Kidney capillary endothelial cell (primary cell): ENCODE data around the gene DUSP3.
A peak's percentile ranks its signal among the peaks of the same experiment; 100 is the strongest.

ENCODE experiments used
- DNase-seq: peaks from one replicate; pipeline ENCODE4 v3.0.0-alpha.2; 2018; ENCODE audit warnings: low spot score

DUSP3 gene

DNA sequence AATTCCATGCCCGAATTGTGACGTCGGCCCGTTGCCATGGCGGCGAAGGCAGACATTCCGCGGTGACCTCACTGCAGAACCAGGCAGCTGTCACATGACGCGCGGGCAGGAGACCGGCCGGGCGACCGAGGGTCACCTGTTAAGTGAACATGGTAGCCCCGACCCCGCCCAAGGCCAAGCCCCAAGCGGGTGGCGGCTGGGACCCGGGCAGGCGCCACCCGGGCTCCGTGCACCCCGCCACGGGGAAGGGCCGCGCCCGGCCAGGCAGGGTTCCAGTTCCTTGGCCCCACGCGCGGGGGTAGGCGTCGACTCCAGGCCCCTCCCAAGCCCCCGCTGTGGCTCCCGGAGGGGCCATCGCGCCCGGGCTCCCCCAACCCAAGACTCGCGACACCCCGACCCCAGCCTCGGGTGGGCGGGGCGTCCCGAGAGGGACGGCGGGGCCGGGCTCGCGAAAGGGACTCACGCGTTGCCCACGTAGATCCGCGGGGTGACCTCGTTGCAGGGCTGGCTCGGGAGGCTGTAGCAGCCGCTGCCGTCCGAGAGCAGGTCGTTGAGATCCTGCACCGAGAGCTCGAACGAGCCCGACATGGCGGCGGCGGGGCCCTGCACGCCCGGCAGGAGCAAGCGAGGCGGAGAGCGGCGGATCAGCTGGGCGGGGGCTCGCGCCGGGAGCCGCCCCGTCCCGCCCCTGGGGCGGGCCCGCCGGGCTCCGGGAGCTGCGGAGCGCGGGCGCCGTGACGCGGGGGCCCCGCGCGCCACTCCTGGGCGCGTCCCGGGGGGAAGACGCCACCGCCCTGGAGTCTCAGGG, at the start of gene DUSP3:
Gene DUSP3 (minus strand): TSS at position 641 of the 808 bp plus-strand sequence. CDS start 53 bp downstream, at position 588.
- DNase-seq: peak; percentile 77

DNA sequence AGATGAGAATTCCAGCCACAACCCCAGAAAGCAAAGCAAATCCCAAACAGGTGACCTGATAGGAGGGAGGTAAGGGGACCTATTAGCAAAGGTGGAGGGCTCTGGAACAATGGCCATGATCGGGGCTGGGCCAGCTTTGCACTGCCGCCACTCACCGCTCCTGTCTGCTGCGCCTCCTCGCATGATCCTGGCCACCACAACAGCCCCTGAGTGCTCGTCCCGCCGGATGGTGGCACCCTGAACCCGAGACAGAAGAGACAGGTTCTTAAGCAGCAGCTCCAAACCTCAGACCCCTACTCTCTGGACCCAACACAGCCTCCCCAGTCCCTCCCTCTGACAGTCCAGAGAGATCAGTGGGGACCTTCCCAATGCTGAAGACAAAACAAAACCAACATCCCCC, 48.8 kb upstream of the DUSP3 start:
- no peak for DNase-seq

DNA sequence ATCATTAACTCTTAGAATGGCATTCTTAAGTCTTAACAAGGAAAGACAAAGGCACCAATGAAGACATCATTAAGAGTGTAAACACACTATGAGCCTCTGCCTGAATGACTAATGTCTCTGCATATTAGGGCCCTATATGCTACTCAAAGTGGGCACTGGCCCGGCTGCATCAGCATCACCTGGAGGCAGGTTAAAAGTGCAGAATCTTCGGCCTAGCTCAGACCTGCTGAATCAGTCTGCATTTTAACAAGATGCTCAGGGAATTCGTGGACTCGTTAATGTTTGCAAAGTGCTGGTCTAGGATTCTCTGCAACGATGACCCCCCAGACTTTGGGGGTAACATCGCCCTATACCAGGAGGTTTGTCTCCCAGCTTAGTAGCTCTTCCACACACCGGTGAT, 47.4 kb upstream of the DUSP3 start:
- no peak for DNase-seq

DNA sequence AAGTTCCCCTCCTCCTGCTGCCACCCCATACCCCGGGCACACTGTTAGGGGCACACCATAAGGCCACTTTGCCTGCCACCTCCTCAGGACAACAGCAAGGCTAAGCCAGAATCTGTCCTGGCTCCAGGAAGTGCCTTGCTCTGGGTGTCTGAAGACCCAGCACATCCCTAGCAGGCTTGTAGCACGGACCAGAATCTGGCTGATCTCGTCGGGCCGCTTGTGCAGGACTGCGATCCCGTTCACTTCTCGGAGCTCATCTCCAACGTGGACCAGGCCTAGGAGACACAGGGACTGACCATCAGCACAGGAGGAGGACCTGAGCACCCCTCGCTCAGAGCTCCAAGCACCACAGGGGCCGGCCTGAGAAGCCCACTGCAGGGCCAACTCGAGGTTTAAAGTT, 46.8 kb upstream of the DUSP3 start:
- no peak for DNase-seq

DNA sequence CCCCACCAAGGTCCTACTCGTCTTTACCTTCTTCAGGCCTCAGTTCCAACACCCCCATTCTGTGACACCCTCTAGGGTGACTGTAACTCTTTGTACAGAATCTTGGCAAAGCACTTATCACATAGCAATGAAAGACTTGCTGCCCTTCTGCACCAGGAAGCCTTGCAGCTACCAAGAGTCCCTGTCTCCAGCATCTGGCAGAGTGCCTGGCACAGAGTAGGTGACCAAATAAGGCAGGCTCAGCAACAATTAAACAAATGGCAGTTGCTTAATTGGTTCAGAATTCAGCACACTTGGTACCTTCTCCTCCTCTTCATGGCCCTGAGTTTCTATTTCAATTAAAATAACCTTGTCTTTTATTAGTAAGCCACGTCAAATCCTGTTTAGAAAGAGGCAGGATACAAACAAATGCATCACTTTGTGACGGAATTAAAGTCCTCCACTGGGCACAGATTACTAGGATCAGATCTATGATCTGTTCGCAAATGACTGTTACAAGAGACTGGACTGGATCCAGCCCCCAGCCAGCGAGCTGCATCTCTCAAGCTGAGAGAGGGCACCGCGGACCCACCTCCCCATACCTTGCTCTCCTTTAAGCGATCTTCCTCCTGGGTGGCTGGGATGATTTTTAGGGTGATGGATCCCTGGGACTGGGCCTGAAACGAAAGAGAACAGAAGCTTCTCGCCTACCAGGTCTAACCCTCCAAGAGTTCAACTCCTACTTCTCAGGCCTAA, 44.7 kb upstream of the DUSP3 start:
- no peak for DNase-seq

DNA sequence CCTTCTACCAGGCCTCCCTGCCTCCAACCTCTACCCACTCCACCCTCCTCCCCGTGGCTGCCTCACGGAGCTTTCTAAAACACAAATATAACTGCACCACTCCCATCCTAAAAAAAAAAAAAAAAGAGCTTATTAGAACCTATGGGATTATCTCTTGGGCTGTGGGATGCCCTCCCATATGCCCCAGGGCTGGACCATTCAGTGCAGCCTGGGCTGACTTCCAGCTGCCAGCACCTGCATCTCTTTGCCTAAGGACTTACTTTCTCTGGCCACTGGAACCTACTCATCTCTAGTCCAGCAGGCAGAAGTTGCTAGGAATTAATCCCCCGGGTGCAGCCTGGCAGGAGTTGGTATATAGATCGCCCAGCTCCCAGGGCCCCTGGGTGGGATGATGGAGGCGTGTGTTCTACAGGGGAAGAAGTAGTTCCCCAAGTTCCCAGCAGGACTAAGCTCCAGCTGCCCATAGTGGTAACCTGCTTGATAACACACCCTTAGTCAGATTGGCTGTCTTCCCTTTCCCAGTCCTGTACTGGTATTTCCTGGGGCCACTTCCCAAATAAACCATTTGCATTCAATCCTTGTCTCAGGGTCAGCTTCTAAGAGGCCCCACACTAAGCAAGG, 43.9 kb upstream of the DUSP3 start:
- no peak for DNase-seq

DNA sequence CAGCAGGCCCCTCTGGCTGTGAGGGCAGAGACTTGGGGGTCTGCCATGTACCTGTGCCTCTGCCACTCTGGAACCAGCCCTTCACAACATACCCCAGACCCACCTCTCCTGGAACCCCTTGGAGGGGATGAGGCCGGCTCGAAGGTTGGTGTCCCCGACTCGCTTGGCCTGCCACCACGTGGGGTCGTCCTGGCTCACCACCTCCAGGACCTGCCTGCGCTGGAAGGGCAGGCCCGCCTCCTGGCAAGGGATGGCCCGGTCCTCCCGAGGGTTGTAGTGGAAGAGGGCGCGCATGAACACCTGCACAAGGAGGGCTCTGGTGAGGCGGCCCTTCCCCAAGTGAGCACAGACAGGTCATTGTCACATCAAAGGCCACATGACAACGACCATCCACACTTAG, 42.0 kb upstream of the DUSP3 start:
- no peak for DNase-seq

DNA sequence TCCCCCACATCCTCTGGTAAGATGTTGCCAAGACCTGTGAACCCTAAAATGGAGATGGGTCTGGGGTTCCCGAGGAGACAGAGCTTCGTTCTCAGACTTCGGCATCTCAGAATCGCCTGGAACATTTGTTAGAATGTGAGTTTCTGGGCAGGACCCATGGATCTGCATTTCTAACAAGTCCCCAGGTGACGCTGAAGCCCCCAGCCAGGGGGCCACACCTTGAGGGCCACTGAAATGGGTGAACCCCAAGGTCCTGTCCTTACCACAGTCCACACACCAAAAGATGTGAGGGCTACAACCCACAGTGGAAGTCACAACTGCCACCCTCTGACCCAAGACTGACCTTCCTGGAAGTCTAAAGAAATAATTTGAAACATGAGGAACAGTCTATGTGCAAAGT, 40.2 kb upstream of the DUSP3 start:
- no peak for DNase-seq

DNA sequence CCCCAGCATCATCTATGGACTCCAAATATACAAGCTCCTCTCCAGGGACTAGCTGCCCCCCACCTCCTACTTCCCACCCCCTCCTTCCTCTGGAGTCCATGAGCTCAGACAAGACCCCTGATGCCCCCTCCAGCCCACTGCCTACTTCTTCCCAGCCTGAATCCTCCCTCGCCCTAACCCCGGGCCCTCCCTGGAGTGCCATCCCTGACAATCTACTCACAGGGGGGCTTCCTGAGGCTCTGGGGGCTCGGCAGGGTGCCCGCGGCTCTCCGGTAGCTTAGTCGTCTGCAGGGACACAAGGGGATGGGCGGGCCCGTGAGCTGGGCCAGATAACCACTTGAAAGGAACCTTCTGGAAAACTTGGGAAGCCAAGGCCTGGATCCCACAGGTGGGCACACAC, 39.0 kb upstream of the DUSP3 start:
- DNase-seq: no peak

DNA sequence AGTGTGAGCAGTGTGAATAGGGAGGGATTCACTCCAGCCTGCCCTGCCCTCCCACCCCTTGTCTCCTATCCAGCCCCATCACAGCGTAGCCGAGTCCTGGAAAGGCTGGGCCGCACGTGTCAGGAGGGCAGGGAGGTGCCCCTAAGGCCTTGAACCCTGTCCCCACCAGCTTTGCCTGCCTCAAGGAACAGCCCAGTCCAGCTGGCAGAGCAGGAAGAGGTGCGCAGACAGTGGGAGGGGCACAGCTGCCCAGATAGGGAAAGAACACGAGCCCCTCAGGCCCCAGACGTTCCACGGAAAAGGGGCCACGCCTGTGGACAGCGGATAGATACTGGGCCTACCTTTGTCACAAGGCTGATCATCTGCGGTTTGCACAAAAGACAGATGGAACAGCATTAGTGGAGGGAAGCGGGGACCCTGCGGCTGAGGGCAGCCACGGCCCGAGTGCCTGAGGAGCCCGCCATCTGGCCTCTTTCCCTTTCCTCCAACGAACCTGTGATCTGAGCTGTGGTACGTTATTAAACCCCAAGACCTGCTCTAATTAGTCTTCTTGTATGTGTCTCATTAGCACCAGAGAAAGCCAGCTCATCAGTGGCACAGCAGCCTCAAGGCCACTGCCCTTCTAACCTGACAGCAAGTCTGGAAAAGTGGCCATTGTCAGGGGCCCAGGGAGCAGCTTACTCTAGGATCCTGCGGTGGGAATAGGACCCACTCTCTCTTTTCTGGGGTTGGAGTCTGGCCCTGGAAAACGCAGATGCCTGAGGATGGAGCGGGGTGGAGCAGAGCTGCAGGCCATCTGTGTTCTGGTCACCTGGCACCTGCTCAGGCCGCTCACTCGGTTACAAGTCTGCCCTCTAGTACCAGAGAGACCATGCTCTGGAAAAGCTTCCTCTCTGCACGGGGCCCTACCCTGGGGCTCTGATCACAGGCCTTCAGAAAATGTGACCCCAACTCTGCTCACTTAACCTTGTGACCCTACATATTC, 37.9 kb upstream of the DUSP3 start:
- no peak for DNase-seq

DNA sequence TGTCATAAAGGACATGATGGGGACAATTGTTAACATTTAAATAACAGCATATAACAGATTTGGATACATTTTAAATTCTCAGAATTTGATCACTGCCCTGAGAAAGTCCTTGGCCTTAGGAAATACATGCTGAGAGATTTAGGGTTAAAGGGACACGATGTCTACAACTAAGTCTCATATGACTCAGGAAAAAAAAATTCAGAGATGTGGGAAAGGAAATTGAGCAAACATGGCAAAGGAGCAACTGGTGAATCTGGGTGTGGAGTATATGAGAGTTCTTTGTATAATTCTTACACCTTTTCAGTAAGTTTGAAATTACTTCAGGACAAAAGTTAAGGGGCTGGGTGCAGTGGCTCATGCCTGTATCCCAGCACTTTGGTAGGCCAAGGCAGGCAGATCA, 35.9 kb upstream of the DUSP3 start:
- DNase-seq: peak; percentile 52

DNA sequence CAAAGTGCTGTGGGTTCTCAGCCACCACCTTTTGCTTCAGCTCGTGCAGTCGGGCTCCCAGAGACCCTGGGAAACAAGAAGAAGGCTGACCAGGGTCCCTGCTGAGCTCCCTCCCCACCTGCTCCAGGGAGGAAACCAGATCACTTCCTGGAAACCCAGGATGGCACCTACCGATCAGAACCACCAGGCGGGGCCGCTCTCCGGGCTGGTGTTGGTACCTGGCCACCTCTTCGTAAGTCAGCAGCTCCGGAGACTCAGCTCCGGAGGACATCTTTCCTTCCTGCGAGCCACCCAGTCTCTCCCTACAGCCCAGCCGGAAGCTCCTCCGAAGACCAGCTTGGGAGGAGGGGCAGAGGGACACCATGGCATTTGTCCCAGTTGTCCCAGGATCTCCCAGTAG, 35.2 kb upstream of the DUSP3 start:
- no peak for DNase-seq

DNA sequence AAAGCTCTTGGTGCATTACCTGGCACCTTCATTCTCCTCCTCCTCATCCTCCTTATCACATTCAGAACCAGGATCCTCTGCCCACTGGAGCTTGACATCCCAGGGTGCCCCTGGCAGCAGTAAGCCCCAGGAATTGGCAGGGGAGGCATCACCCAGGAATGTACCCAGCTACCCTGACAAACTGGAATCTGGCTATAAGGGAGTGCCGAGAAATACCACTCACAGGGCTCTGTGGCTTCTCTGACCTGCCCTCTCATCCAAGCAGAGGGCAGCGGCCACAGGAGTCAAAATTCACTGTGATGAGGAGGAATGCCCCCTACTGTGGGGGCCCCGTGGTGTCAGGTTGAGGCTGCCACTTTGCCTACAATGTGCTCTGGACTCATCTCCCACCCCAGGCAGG, 34.6 kb upstream of the DUSP3 start:
- DNase-seq: no peak

DNA sequence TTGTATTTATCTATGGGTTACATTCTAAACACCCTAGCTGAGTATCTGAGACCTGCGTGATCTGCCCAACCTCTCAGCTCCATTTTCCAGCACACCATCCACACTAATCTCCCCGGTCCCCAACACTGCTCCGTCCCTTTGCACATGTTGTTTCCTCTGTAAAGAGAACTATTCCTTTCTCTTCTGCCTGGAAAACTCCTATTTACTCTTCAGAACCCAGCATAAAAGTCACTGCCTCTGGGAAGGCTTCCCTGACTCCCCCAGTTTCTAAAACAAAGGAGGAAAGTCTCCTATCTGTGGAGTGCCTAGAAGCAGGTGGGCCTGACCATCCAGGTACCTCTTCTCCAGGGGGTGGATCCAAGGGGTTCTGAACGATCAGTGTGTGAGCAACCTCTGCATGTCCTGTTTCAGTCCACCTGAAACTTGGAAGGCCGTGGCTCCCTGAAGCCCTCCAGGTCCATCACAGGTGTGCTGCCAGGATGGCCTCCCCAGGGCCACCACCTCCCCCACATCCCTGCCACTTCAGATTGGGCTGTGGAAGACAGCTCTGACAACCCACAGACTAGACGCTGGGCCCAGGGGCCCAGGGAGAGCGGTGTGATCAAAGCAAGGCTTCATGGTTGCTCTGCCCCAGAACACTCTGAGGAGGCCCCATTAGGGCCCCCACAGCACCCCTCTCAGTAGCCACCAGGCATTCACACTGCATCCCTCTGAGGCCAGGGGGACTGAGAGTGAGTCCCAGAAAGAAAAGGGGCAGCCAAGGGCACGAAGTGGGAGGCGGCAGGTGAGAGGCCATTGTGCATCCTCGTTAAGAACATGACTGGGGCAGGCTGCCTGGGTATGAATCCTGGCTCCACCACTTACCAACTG, 33.9 kb upstream of the DUSP3 start:
- no peak for DNase-seq

DNA sequence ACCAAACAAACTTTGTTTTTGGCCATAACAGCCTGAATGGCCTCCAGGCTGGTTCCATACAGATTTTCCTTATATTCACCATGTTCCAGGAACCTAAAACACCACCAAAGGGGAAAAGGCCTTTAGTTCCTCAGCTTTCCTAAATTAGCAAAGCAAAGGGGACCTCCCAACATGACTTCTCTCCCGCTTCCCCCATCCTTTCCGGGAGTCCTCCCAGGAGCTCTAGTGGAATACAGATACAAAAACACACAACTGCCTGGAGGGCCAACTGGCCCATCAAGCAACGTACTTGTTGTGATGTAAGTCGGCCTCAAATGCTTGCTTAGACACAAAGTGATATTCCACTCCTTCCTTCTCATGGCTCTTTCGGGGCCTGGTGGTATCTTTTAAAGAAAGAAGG, 32.0 kb upstream of the DUSP3 start:
- DNase-seq: no peak

DNA sequence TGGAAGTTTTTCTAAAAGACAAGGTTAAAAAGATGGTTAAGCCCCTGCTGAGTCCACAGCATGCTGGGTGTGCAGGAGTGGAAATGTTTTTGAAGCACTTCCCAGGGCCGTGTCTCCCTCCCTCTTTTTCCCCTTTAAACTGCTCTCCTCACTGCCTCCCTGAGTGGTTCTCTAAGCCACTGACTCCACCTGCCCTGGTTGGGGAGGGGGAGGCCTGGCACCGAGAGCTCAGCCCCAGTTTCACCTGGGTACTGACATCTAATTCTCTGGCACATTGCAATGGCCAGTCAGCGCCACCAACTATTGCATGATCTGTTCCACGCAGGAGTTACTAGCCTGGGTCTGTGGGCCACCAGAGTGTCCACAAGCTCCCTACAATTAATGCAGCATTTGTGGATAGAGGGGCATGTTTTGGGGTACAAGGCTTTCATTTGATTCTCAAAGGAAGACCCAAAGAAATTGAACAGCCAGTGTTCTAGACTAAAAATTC, 31.5 kb upstream of the DUSP3 start:
- DNase-seq: no peak

DNA sequence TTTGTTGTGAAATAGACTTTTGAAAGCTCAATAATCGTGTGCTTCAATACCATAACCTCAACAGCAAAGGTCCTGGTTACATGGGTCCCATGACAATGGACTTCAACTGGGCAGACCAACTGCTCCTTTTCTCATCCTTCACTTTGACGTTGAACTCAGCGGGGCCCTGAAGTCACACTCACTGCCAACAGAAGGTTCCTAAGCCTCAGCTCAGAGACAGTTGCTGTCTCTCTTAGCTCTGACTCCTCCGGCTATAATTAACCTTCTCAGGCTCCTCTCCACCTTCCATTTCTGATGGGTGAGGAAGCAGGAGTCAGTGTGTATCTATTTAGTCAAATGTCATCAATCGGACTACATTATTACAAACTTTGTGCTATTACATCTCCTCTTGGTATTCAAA, 30.3 kb upstream of the DUSP3 start:
- DNase-seq: no peak

DNA sequence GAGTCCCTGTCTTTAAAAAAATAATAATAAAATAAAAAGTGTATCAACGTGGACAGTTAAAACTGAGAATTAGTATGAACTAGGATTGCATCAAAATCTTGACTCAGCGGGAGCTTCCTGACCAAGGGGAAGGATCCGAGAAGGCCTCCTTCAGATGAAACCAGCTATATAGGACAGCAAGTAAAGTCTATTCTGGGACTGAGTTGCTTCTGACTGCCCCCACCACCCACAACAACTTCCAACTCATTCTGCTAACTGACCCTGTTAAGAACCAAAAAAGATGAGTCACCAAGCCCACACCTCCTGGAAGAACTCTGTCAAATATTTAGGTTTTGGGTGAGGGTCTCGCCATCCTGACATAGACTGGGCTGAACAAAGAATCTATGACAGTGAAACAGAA, 29.3 kb upstream of the DUSP3 start:
- DNase-seq: no peak

DNA sequence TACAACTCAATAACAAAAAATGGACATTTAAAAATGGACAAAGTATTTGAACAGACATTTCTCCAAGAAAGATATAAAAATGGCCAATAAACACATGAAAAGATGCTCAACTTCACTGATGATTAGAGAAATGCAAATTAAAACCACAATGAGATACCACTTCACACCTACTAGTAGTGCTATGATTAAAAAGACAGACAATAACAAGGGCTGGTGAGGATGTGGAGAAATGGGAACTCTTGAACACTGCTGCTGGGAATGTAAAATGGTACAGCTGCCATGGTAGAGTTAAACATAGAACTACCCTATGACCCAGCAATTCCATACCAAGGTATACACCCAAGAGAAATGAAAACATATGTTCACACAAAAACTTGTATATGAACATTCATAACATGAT, 26.3 kb upstream of the DUSP3 start:
- DNase-seq: no peak

DNA sequence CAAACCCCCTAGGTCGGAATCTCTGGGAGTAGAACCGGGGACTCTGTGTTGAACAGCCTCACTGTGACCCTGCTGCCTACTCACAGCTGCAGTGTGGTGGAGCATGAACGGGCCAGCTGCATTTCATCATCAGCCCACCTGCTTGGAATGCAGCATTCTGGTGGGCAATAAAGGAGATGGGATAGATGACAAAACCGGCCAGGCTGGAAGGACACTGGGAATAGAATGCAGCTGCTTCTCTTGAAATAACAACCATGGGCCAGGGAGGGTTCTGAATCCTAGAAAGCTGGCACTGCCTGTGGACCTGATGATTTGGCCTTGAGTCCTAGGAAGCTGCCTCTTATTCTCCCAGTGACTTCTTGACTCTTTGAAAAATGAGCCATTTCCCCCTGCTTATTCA, 25.0 kb upstream of the DUSP3 start:
- no peak for DNase-seq

DNA sequence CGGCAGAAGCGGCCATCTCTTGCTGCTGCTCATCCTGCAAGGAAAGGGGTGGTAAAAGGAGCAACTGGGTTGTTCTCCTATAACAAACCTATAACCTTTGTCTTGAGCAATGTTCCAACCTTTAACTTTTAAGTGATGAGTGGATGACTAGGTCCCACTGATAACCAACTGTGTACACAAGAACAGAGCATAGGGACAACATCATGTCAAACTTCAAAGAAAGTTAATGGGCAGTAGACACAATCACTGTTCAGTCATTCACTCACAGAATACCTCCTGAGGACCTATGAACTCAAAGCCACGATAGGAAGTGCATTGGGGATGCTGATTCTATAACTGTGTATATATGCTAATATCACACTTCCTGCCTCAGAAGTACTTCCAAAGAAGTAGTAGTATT, 23.1 kb upstream of the DUSP3 start:
- no peak for DNase-seq
